Neural cell (in vitro differentiated cells): ENCODE results near the gene ODF4.

Source experiments
- EP300 ChIP-seq: fragments of 450-650 bp; conservative IDR thresholded peaks from 2 replicates; pipeline ENCODE4 v1.6.1; 2014; ENCODE audit warnings: antibody characterized with exemption, mild to moderate bottlenecking, moderate library complexity; ENCODE audit not compliant: poor library complexity, severe bottlenecking
- MXI1 ChIP-seq: fragments of 450-650 bp; conservative IDR thresholded peaks from 2 replicates; pipeline ENCODE4 v1.6.1; 2014; ENCODE audit warnings: antibody characterized with exemption, mild to moderate bottlenecking; ENCODE audit not compliant: poor library complexity, severe bottlenecking
- POLR2AphosphoS5 ChIP-seq: IDR thresholded peaks from 2 replicates; pipeline ENCODE4 v1.6.1; 2012
- RAD21 ChIP-seq: fragments of 450-650 bp; conservative IDR thresholded peaks from 2 replicates; pipeline ENCODE4 v1.6.1; 2014; ENCODE audit warnings: antibody characterized with exemption, mild to moderate bottlenecking, moderate library complexity
- SMC3 ChIP-seq: fragments of 450-650 bp; conservative IDR thresholded peaks from 2 replicates; pipeline ENCODE4 v1.6.1; 2014; ENCODE audit warnings: antibody characterized with exemption, mild to moderate bottlenecking, moderate library complexity; ENCODE audit not compliant: poor library complexity
- TAF1 ChIP-seq: IDR thresholded peaks from 2 replicates; pipeline ENCODE4 v1.6.1; 2012; ENCODE audit warnings: low read depth
- TF ChIP-seq, protein P1 (sequence below): fragments of 450-650 bp; IDR thresholded peaks from 2 replicates; pipeline ENCODE4 v1.5.1; 2014; ENCODE audit warnings: antibody characterized with exemption, mild to moderate bottlenecking, moderate library complexity; ENCODE audit not compliant: poor library complexity, severe bottlenecking
- TF ChIP-seq, protein P2 (sequence below): IDR thresholded peaks from 2 replicates; pipeline ENCODE4 v1.6.1; 2012; ENCODE audit warnings: borderline replicate concordance

DNA sequence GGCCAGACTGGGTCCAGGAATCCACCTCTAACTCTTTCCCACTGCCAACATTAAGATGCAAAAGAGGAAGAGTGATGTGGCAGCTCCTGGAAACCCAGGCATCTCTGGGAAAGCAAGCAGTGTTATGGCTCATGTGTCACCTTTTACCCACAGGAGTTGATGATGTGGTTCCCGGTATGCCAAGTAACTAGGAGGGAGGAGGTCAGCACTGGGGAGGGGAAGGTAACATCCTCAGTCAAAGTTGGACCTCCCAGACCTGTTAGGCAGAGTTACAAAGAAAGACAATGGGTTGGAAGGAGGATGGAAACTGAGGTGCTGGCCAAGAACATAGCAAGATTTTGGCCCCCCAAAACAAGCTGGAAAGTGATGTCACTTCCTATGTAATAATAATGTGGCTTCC lies 25.5 kb downstream of the ODF4 start:
- TF ChIP-seq, protein P1, sequence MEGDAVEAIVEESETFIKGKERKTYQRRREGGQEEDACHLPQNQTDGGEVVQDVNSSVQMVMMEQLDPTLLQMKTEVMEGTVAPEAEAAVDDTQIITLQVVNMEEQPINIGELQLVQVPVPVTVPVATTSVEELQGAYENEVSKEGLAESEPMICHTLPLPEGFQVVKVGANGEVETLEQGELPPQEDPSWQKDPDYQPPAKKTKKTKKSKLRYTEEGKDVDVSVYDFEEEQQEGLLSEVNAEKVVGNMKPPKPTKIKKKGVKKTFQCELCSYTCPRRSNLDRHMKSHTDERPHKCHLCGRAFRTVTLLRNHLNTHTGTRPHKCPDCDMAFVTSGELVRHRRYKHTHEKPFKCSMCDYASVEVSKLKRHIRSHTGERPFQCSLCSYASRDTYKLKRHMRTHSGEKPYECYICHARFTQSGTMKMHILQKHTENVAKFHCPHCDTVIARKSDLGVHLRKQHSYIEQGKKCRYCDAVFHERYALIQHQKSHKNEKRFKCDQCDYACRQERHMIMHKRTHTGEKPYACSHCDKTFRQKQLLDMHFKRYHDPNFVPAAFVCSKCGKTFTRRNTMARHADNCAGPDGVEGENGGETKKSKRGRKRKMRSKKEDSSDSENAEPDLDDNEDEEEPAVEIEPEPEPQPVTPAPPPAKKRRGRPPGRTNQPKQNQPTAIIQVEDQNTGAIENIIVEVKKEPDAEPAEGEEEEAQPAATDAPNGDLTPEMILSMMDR, result no peak
- TF ChIP-seq MXI1 (no peak), TAF1 (no peak), RAD21 (no peak), EP300 (no peak), POLR2AphosphoS5 (no peak), SMC3 (no peak)
- TF ChIP-seq, protein P2, sequence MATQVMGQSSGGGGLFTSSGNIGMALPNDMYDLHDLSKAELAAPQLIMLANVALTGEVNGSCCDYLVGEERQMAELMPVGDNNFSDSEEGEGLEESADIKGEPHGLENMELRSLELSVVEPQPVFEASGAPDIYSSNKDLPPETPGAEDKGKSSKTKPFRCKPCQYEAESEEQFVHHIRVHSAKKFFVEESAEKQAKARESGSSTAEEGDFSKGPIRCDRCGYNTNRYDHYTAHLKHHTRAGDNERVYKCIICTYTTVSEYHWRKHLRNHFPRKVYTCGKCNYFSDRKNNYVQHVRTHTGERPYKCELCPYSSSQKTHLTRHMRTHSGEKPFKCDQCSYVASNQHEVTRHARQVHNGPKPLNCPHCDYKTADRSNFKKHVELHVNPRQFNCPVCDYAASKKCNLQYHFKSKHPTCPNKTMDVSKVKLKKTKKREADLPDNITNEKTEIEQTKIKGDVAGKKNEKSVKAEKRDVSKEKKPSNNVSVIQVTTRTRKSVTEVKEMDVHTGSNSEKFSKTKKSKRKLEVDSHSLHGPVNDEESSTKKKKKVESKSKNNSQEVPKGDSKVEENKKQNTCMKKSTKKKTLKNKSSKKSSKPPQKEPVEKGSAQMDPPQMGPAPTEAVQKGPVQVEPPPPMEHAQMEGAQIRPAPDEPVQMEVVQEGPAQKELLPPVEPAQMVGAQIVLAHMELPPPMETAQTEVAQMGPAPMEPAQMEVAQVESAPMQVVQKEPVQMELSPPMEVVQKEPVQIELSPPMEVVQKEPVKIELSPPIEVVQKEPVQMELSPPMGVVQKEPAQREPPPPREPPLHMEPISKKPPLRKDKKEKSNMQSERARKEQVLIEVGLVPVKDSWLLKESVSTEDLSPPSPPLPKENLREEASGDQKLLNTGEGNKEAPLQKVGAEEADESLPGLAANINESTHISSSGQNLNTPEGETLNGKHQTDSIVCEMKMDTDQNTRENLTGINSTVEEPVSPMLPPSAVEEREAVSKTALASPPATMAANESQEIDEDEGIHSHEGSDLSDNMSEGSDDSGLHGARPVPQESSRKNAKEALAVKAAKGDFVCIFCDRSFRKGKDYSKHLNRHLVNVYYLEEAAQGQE, result no peak
